NCI-H226 (cell line): ENCODE measurements around the gene SRP14.

Experiments used
- DNase-seq: peaks from one replicate; pipeline ENCODE4 v3.0.0-alpha.2; 2015

The SRP14 gene

GRCh38 chr15:40067921-40068624 lies 29.1 kb upstream of the SRP14 start:
- no peak for DNase-seq

GRCh38 chr15:40066589-40066988 lies 27.6 kb upstream of the SRP14 start:
- DNase-seq, result no peak

- DNase-seq, result no peak
These were observed 26.2 kb upstream of the SRP14 start for GRCh38 chr15:40065166-40065565.

- DNase-seq, result no peak
These were observed 25.4 kb upstream of the SRP14 start for GRCh38 chr15:40064231-40064894.

GRCh38 chr15:40063563-40064011 lies 24.6 kb upstream of the SRP14 start:
- DNase-seq, result no peak

GRCh38 chr15:40062816-40063562 lies 24.0 kb upstream of the SRP14 start:
- no peak for DNase-seq

GRCh38 chr15:40061212-40061901 lies 22.4 kb upstream of the SRP14 start:
- DNase-seq, result no peak

- DNase-seq, result no peak
These were observed 21.4 kb upstream of the SRP14 start for GRCh38 chr15:40060236-40060961.

- no peak for DNase-seq
These were observed 20.8 kb upstream of the SRP14 start for GRCh38 chr15:40059821-40060220.

GRCh38 chr15:40058476-40059140 lies 19.6 kb upstream of the SRP14 start:
- no peak for DNase-seq

GRCh38 chr15:40055576-40056293 lies 16.8 kb upstream of the SRP14 start:
- no peak for DNase-seq

- no peak for DNase-seq
These were observed 16.0 kb upstream of the SRP14 start for GRCh38 chr15:40054855-40055575.

- DNase-seq, result no peak
These were observed 15.5 kb upstream of the SRP14 start for GRCh38 chr15:40054605-40054854.

- no peak for DNase-seq
These were observed 15.0 kb upstream of the SRP14 start for GRCh38 chr15:40053831-40054604.

- no peak for DNase-seq
These were observed 14.3 kb upstream of the SRP14 start for GRCh38 chr15:40053079-40053830.

GRCh38 chr15:40052604-40053003 lies 13.6 kb upstream of the SRP14 start:
- no peak for DNase-seq

- DNase-seq, result no peak
These were observed 12.8 kb upstream of the SRP14 start for GRCh38 chr15:40051616-40052415.

- no peak for DNase-seq
These were observed 11.9 kb upstream of the SRP14 start for GRCh38 chr15:40050788-40051470.
